Measurements from ENCODE around the gene TBC1D14.

DNA sequence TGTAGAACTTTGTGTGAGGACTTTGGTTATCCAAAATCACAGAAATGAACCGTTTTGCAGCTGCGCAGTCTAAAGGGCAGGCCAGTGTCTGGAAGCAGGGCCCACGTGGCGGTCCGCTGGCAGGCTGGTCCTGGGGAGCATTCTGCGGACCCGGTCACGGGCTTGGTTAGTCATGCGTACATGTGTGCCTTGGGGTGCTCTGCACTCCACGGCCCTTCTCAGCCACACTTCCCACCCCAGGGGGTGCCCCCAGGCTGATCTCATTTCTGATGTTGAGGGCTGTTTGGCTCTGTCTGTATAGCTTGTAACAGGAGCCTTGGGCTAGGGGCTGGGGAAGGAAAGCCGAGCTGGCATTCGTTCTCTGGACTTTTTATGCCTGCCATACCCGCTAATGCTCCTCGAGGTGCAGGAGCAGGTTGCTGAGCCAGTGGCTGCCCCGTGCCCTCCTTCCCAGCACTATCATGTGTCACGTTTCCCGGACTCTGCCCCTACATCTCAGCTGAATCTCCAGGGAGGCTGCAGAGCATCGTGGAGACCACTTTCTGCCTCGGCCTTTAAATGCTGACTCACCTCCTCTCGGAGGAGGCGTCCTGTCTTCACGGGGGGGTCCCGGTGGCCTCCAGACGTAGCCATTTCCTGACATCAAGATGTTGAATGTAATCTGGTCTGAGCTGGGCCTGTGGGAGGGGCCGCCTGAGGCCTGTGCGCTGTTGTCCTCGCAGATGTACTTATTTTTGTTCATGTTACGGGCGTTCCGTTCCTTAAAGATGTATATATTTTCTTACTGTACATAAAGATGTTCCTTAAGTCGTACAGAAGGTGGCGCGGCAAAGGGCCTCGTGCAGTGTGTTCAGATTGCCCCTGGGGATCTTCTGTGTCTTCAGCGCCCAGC lies 122.2 kb downstream of the TBC1D14 start:
- TF ChIP-seq MXI1 (IDR thresholded peaks at IDR 0.05; ENCODE audit: low read depth, low read length) (no peak), TEAD4 (IDR thresholded peaks at IDR 0.05; ENCODE audit: borderline replicate concordance, insufficient read depth) (no peak), SMC3 (IDR thresholded peaks at IDR 0.05; ENCODE audit: low read depth, low read length) (no peak), NRF1 (IDR thresholded peaks at IDR 0.05; ENCODE audit: low read depth, low read length) (no peak), POLR2AphosphoS5 (IDR thresholded peaks at IDR 0.05; ENCODE audit: low read depth, low read length) (no peak), EZH2phosphoT487 (IDR thresholded peaks at IDR 0.05; ENCODE audit: borderline replicate concordance, low read depth) (no peak), YY1 (IDR thresholded peaks at IDR 0.05; ENCODE audit: low read depth) (no peak), JUND (IDR thresholded peaks at IDR 0.05) (no peak)
- TF ChIP-seq, protein P1, sequence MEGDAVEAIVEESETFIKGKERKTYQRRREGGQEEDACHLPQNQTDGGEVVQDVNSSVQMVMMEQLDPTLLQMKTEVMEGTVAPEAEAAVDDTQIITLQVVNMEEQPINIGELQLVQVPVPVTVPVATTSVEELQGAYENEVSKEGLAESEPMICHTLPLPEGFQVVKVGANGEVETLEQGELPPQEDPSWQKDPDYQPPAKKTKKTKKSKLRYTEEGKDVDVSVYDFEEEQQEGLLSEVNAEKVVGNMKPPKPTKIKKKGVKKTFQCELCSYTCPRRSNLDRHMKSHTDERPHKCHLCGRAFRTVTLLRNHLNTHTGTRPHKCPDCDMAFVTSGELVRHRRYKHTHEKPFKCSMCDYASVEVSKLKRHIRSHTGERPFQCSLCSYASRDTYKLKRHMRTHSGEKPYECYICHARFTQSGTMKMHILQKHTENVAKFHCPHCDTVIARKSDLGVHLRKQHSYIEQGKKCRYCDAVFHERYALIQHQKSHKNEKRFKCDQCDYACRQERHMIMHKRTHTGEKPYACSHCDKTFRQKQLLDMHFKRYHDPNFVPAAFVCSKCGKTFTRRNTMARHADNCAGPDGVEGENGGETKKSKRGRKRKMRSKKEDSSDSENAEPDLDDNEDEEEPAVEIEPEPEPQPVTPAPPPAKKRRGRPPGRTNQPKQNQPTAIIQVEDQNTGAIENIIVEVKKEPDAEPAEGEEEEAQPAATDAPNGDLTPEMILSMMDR (IDR thresholded peaks at IDR 0.05), result no peak
- TF ChIP-seq, protein P2, sequence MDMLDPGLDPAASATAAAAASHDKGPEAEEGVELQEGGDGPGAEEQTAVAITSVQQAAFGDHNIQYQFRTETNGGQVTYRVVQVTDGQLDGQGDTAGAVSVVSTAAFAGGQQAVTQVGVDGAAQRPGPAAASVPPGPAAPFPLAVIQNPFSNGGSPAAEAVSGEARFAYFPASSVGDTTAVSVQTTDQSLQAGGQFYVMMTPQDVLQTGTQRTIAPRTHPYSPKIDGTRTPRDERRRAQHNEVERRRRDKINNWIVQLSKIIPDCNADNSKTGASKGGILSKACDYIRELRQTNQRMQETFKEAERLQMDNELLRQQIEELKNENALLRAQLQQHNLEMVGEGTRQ (IDR thresholded peaks at IDR 0.05; ENCODE audit: borderline replicate concordance, low read depth, low read length), result no peak
- TF ChIP-seq, protein P3, sequence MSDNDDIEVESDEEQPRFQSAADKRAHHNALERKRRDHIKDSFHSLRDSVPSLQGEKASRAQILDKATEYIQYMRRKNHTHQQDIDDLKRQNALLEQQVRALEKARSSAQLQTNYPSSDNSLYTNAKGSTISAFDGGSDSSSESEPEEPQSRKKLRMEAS (IDR thresholded peaks at IDR 0.05; ENCODE audit: low read depth), result no peak
